H1 (cell line): ENCODE results near the gene C1QA. TPM values are rescaled to one million over a fixed set of nuclear protein-coding genes. Genes with fewer than 3 reads are reported as not detected.

Experiments used
- CTCF ChIA-PET: fragments of 300-600 bp; sonication (Branson Sonifier 250); formaldehyde crosslinking; loops from one replicate; lab custom pipeline; 2021; ENCODE audit not compliant: partially characterized antibody; lab: Charles Lee
- POLR2A ChIA-PET: fragments of 300-600 bp; sonication (Branson Sonifier 250); formaldehyde crosslinking; loops from one replicate; lab custom pipeline; 2021; ENCODE audit warnings: inconsistent platforms; ENCODE audit not compliant: partially characterized antibody; lab: Charles Lee
- DNase-seq, 2 experiments: peaks; one replicate each; pipeline versions ENCODE4 v3.0.0 to v3.0.0-alpha.2; 2010 to 2022; ENCODE audit warnings: low spot score in 2 of 2, low read depth in 1 of 2, mixed read lengths in 1 of 2
- FAIRE-seq: peaks from 2 replicates; lab custom pipeline; 2011; peaks lifted over from hg19 to GRCh38; lab: Jason Lieb, UNC
- H2AFZ ChIP-seq: 2 replicates; pipeline ENCODE4 v1.8.1; 2012; ENCODE audit warnings: low read length, inconsistent platforms
- H2AK5ac ChIP-seq: 2 replicates; pipeline ENCODE4 v1.6.1; 2013; ENCODE audit warnings: low read depth, low read length
- H2BK120ac ChIP-seq: replicated peaks from 2 replicates; pipeline ENCODE3; 2013; ENCODE audit warnings: low read depth, low read length, inconsistent platforms
- H2BK12ac ChIP-seq: 2 replicates; pipeline ENCODE4 v1.6.1; 2013; ENCODE audit warnings: low read depth, low read length
- H2BK15ac ChIP-seq: 2 replicates; pipeline ENCODE4 v1.6.1; 2013; ENCODE audit warnings: low read length
- H2BK20ac ChIP-seq: 2 replicates; pipeline ENCODE4 v1.6.1; 2013; ENCODE audit warnings: low read length
- H2BK5ac ChIP-seq: 2 replicates; pipeline ENCODE4 v1.6.1; 2013; ENCODE audit warnings: low read depth, low read length
- H3K14ac ChIP-seq: 2 replicates; pipeline ENCODE4 v1.6.1; 2013; ENCODE audit warnings: inconsistent platforms; ENCODE audit not compliant: insufficient read length
- H3K18ac ChIP-seq: 2 replicates; pipeline ENCODE4 v1.6.1; 2013; ENCODE audit warnings: low read length; ENCODE audit errors: extremely low read depth
- H3K23ac ChIP-seq: 2 replicates; pipeline ENCODE4 v1.6.1; 2013; ENCODE audit warnings: inconsistent platforms; ENCODE audit not compliant: insufficient read length
- H3K23me2 ChIP-seq: 2 replicates; pipeline ENCODE4 v1.6.1; 2013; ENCODE audit warnings: low read depth, low read length
- H3K27ac ChIP-seq: 2 replicates; pipeline ENCODE4 v1.6.1; 2011; ENCODE audit warnings: low read depth, low read length, inconsistent platforms
- H3K27me3 ChIP-seq, 4 experiments: replicated peaks in 1 of 4; 1 replicate in 1 of 4; 2 replicates in 3 of 4; pipeline versions ENCODE4 v1.6.1 to v1.8.1; 2011 to 2013; ENCODE audit warnings: low read length in 3 of 4, mild to moderate bottlenecking in 3 of 4, inconsistent platforms in 2 of 4, mixed read lengths in 2 of 4, moderate library complexity in 1 of 4; ENCODE audit not compliant: control insufficient read depth in 3 of 4, insufficient read depth in 3 of 4; ENCODE audit errors: extremely low read depth in 1 of 4
- H3K36me3 ChIP-seq, 4 experiments: 2 replicates each; pipeline versions ENCODE4 v1.6.1 to v1.8.1; 2011 to 2013; ENCODE audit warnings: mild to moderate bottlenecking in 4 of 4, low read length in 3 of 4, moderate library complexity in 2 of 4, control low read depth in 1 of 4, inconsistent platforms in 1 of 4; ENCODE audit not compliant: insufficient read depth in 4 of 4, control insufficient read depth in 2 of 4
- H3K4ac ChIP-seq: replicated peaks from 2 replicates; pipeline ENCODE3; 2013; ENCODE audit warnings: low read length, low read depth, mixed read lengths, inconsistent platforms; ENCODE audit not compliant: insufficient read length
- H3K4me1 ChIP-seq, 4 experiments: replicated peaks in 1 of 4; 1 replicate in 1 of 4; 2 replicates in 3 of 4; pipeline versions ENCODE4 v1.6.1 to v1.8.1; 2011 to 2013; ENCODE audit warnings: low read length in 3 of 4, inconsistent platforms in 2 of 4, mixed read lengths in 1 of 4; ENCODE audit not compliant: insufficient read depth in 4 of 4, control insufficient read depth in 3 of 4
- H3K4me2 ChIP-seq, 2 experiments: 2 replicates each; pipeline versions ENCODE4 v1.6.1 to v1.8.1; 2011 to 2013; ENCODE audit warnings: low read depth in 2 of 2, low read length in 2 of 2, control low read depth in 1 of 2, inconsistent platforms in 1 of 2, mild to moderate bottlenecking in 1 of 2; ENCODE audit not compliant: insufficient read depth in 1 of 2
- H3K4me3 ChIP-seq, 4 experiments: fragments of 200-600, 300-600 bp in 1 of 4; sonication (generic), shearing (Covaris generic), sonication (Bioruptor Twin) in 1 of 4; 2 replicates each; pipeline versions ENCODE4 v1.5.1 to v1.8.1; 2011 to 2016; ENCODE audit warnings: low read length in 4 of 4, low read depth in 3 of 4, control low read depth in 2 of 4, inconsistent platforms in 2 of 4, mild to moderate bottlenecking in 2 of 4, mixed read lengths in 1 of 4, moderate library complexity in 1 of 4; ENCODE audit not compliant: insufficient read depth in 2 of 4; ENCODE audit errors: extremely low read depth in 1 of 4
- H3K56ac ChIP-seq: replicated peaks from 2 replicates; pipeline ENCODE3; 2013; ENCODE audit warnings: low read depth, mild to moderate bottlenecking, mixed read lengths, low read length, inconsistent platforms; ENCODE audit not compliant: insufficient read length
- H3K79me1 ChIP-seq: 2 replicates; pipeline ENCODE4 v1.6.1; 2013; ENCODE audit warnings: low read depth, low read length, control low read depth
- H3K79me2 ChIP-seq, 2 experiments: 2 replicates each; pipeline versions ENCODE4 v1.6.1 to v1.8.1; 2012 to 2013; ENCODE audit warnings: low read length in 2 of 2, mild to moderate bottlenecking in 2 of 2, inconsistent platforms in 1 of 2; ENCODE audit not compliant: insufficient read depth in 2 of 2, control insufficient read depth in 1 of 2
- H3K9ac ChIP-seq, 4 experiments: replicated peaks in 1 of 4; 1 replicate in 1 of 4; 2 replicates in 3 of 4; pipeline versions ENCODE4 v1.6.1 to v1.8.1; 2011 to 2013; ENCODE audit warnings: low read depth in 3 of 4, low read length in 3 of 4, control low read depth in 2 of 4, mild to moderate bottlenecking in 2 of 4, moderate library complexity in 2 of 4, inconsistent platforms in 1 of 4; ENCODE audit errors: extremely low read depth in 1 of 4
- H3K9me3 ChIP-seq, 2 experiments: 2 replicates each; pipeline versions ENCODE4 v1.6.1 to v1.8.1; 2012 to 2013; ENCODE audit warnings: mild to moderate bottlenecking in 2 of 2, moderate library complexity in 2 of 2, control low read depth in 1 of 2, inconsistent platforms in 1 of 2, low read depth in 1 of 2, low read length in 1 of 2, mixed read lengths in 1 of 2; ENCODE audit not compliant: insufficient read depth in 2 of 2
- H4K20me1 ChIP-seq, 2 experiments: replicated peaks in 1 of 2; 2 replicates each; pipeline versions ENCODE3 to v1.8.1; 2011 to 2013; ENCODE audit warnings: inconsistent platforms in 2 of 2, low read length in 2 of 2, mild to moderate bottlenecking in 1 of 2; ENCODE audit not compliant: insufficient read depth in 2 of 2, control insufficient read depth in 1 of 2
- H4K5ac ChIP-seq: 2 replicates; pipeline ENCODE4 v1.6.1; 2013; ENCODE audit warnings: low read length, low read depth, mixed read lengths, inconsistent platforms; ENCODE audit not compliant: insufficient read length
- H4K8ac ChIP-seq: 2 replicates; pipeline ENCODE4 v1.8.0; 2013; ENCODE audit warnings: mild to moderate bottlenecking, moderate library complexity, low read length, inconsistent platforms; ENCODE audit not compliant: insufficient read depth; ENCODE audit errors: extremely low read depth
- H4K91ac ChIP-seq: replicated peaks from 2 replicates; pipeline ENCODE3; 2013; ENCODE audit warnings: low read length, mixed read lengths, inconsistent platforms; ENCODE audit not compliant: insufficient read length
- ATF2 ChIP-seq: IDR thresholded peaks from 2 replicates; pipeline ENCODE4 v1.6.1; 2012; ENCODE audit warnings: low read length, inconsistent platforms
- CREB1 ChIP-seq: IDR thresholded peaks from 2 replicates; pipeline ENCODE4 v1.6.1; 2012; ENCODE audit warnings: inconsistent platforms
- HDAC2 ChIP-seq, 2 experiments: fragments of 300-600 bp in 1 of 2; sonication (generic) in 1 of 2; IDR thresholded peaks; 2 replicates each; pipeline ENCODE4 v1.6.1; 2011 to 2012; ENCODE audit warnings: low read depth in 2 of 2, low read length in 2 of 2, mild to moderate bottlenecking in 2 of 2, moderate library complexity in 2 of 2, borderline replicate concordance in 1 of 2, inconsistent platforms in 1 of 2
- KDM1A ChIP-seq: fragments of 200-600, 300-600 bp; sonication (generic); IDR thresholded peaks from 2 replicates; pipeline ENCODE4 v1.7.1; 2016; ENCODE audit warnings: mild to moderate bottlenecking, low read length, borderline replicate concordance
- KDM5A ChIP-seq: fragments of 200-600 bp; IDR thresholded peaks from 2 replicates; pipeline ENCODE4 v1.7.1; 2012; ENCODE audit warnings: mild to moderate bottlenecking, low read length, inconsistent platforms, mixed read lengths
- PHF8 ChIP-seq: fragments of 200-600 bp; sonication (generic); conservative IDR thresholded peaks from 2 replicates; pipeline ENCODE4 v1.7.1; 2012; ENCODE audit warnings: low read depth, mild to moderate bottlenecking, inconsistent platforms, low read length, moderate library complexity
- RNF2 ChIP-seq: fragments of 200-900, 300-1000 bp; sonication (generic); IDR thresholded peaks from 2 replicates; pipeline ENCODE4 v1.7.1; 2016; ENCODE audit warnings: borderline replicate concordance, low read depth, mild to moderate bottlenecking, antibody characterized with exemption, low read length; ENCODE audit not compliant: poor library complexity, severe bottlenecking; ENCODE audit errors: missing control alignments
- TBP ChIP-seq: IDR thresholded peaks from 2 replicates; pipeline ENCODE4 v1.6.1; 2011; ENCODE audit warnings: low read depth, low read length, improper control_type of control experiment
- TCF12 ChIP-seq: IDR thresholded peaks from 2 replicates; pipeline ENCODE4 v1.6.1; 2011; ENCODE audit warnings: low read depth, mild to moderate bottlenecking, low read length
- YY1 ChIP-seq: IDR thresholded peaks from 2 replicates; pipeline ENCODE4 v1.6.1; 2011; ENCODE audit warnings: low read depth, mild to moderate bottlenecking, low read length
- WGBS, 2 experiments: shearing (Covaris generic) in 1 of 2; methylation state at CpG; one replicate each; pipeline versions ENCODE4 v1.1.6 to v1.1.7; 2013 to 2015; ENCODE audit warnings: low lambda C conversion rate in 2 of 2, mixed read lengths in 2 of 2, inconsistent platforms in 1 of 2, low coverage in 1 of 2, missing lambda C conversion rate in 1 of 2; ENCODE audit not compliant: insufficient replicate concordance in 2 of 2, insufficient coverage in 1 of 2, insufficient read length in 1 of 2; ENCODE audit errors: extremely low coverage in 1 of 2, missing lambda C conversion rate in 1 of 2; 5-methylcytosine and 5-hydroxymethylcytosine counted together
- polyA plus RNA-seq, 7 experiments: library from polyadenylated mRNA; depleted of rRNA in 3 of 7; stranded (reverse) in 5 of 7; unstranded in 2 of 7; fragments of >200 nt in 5 of 7; fragments of 200-250 nt in 2 of 7; gene quantifications; 1 replicate in 5 of 7; 2 replicates in 1 of 7; 4 replicates in 1 of 7; pipeline versions ENCODE4 v1.2.1 to v1.2.3, GENCODE V29; 2011 to 2013; ENCODE audit warnings: missing spikeins in 2 of 7, mixed read lengths in 2 of 7
- total RNA-seq: library from RNA; stranded (reverse); fragmentation: NEBNext Ultra II Directional; extraction: Animal tissue kit (Norgen Biotek cat#: 25700); gene quantifications from 2 replicates; pipeline ENCODE4 v1.2.1, GENCODE V29; 2021

Gene C1QA
- total and polyA plus RNA-seq, 2 of the 8 experiments (the other 6 are each of a cell fraction or from before 2014, with no cell fraction given), result not detected

- 72% methylated on average over 9 of the region's 9 CpGs; no CpG with 5 or more reads in 1 of the 2 experiments for WGBS, 2 experiments
- no peak overlapping the region for H3K23ac ChIP-seq
- FAIRE-seq (peak; percentile 13), DNase-seq (peak in 1 of 2 experiments; percentile 78)
- no peak overlapping the region for H3K27ac ChIP-seq
- no peak overlapping the region for H3K56ac ChIP-seq
- no peak overlapping the region for H4K8ac ChIP-seq
- H2BK15ac ChIP-seq, result no peak overlapping the region
- H2BK20ac ChIP-seq, result no peak overlapping the region
- no peak overlapping the region for H3K14ac ChIP-seq
- peaks cover 0 to 3% of the 10 kb centered on the region in 2 experiments for H4K20me1 ChIP-seq
- H2BK120ac ChIP-seq, result no peak overlapping the region
- H3K36me3 ChIP-seq, result no peaks in the 10 kb centered on the region
- H4K5ac ChIP-seq, result no peak overlapping the region
- no peaks in the 10 kb centered on the region; the same call in 1 of the 2 replicates for H3K23me2 ChIP-seq
- no peak overlapping the region for H4K91ac ChIP-seq
- no peak overlapping the region for H2BK5ac ChIP-seq
- peaks cover 6 to 31% (median 19%) of the 10 kb centered on the region in 4 experiments for H3K4me1 ChIP-seq
- no peak overlapping the region for H3K18ac ChIP-seq
- H3K4me2 ChIP-seq, result no peak overlapping the region
- H2AFZ ChIP-seq, result no peak overlapping the region
- no peak overlapping the region for H2AK5ac ChIP-seq
- no peaks in the 10 kb centered on the region for H3K27me3 ChIP-seq
- ChIA-PET POLR2A (interaction anchor here (1.1 to 2.0 kb wide), 3 partner anchors 10 to 14 kb away, joined by 3 to 6 read pairs (median 4); no protein-coding TSS in a partner anchor), CTCF (interaction anchor here (0.6 to 1.7 kb wide), 9 partner anchors 9 to 87 kb away, joined by 3 to 5 read pairs (median 3); no protein-coding TSS in a partner anchor)
- no peak overlapping the region for H3K4me3 ChIP-seq
- no peak overlapping the region for H2BK12ac ChIP-seq
- H3K79me1 ChIP-seq, result no peaks in the 10 kb centered on the region
- no peaks in the 10 kb centered on the region for H3K79me2 ChIP-seq
- H3K9ac ChIP-seq, result no peak overlapping the region
- H3K9me3 ChIP-seq, result no peaks in the 10 kb centered on the region
- no peak overlapping the region for H3K4ac ChIP-seq
- TF ChIP-seq KDM5A (no peak), KDM1A (peak; percentile 10; the same call in 1 of the 2 replicates), PHF8 (no peak), RNF2 (no peak), TCF12 (no peak), YY1 (no peak), CREB1 (no peak), ATF2 (no peak), TBP (no peak), HDAC2 (IDR thresholded peaks at IDR 0.05; ENCODE audit: borderline replicate concordance in 1 of 2, low read depth in 2 of 2, low read length in 2 of 2) (0 out of 4 replicates have a peak, but pooled peaks of 1 of the 2 experiments have one; percentile 25)
Observed at GRCh38 chr1:22625262-22625925, 11.0 kb upstream of the C1QA start.
